GM12875 (cell line): Measurements from ENCODE around the gene BAZ1B.
"Not testable (repeated sequence)": the region's sequence is repeated elsewhere in the genome, so short reads cannot be mapped to it uniquely, and the experiment has no call there.

Source experiments
- H3K4me3 ChIP-seq: one replicate; pipeline ENCODE4 v1.5.1; 2011; ENCODE audit warnings: low read depth, low read length, control low read depth
- CTCF ChIP-seq: IDR thresholded peaks from 2 replicates; pipeline ENCODE4 v1.5.1; 2011; ENCODE audit warnings: low read depth, mild to moderate bottlenecking, control low read depth, inconsistent platforms, low read length, moderate library complexity, borderline replicate concordance; ENCODE audit not compliant: insufficient read depth

The BAZ1B gene

GRCh38 chr7:73522105-73522872 lies at the start of gene BAZ1B:
Gene BAZ1B, minus strand, starts transcription at chr7:73522293. Its CDS starts 360 bp downstream, at chr7:73521933.
- TF ChIP-seq CTCF, result no peak
- peak within 1 kb of the TSS; percentile 78 for H3K4me3 ChIP-seq

- TF ChIP-seq CTCF, result no peak
- no peak overlapping the region for H3K4me3 ChIP-seq
These were observed 48.9 kb upstream of the BAZ1B start for GRCh38 chr7:73570977-73571376.

- no peak for TF ChIP-seq CTCF
- H3K4me3 ChIP-seq, result no peak overlapping the region
These were observed 48.4 kb upstream of the BAZ1B start for GRCh38 chr7:73570521-73570920.

GRCh38 chr7:73569042-73569608 lies 47.0 kb upstream of the BAZ1B start:
- no peak for TF ChIP-seq CTCF
- no peak overlapping the region for H3K4me3 ChIP-seq

- no peak for TF ChIP-seq CTCF
- no peak overlapping the region for H3K4me3 ChIP-seq
These were observed 46.0 kb upstream of the BAZ1B start for GRCh38 chr7:73567846-73568685.

- H3K4me3 ChIP-seq, result no peak overlapping the region
- TF ChIP-seq CTCF, result no peak
These were observed 45.0 kb upstream of the BAZ1B start for GRCh38 chr7:73567140-73567539.

- not testable (repeated sequence) for H3K4me3 ChIP-seq
These were observed 44.3 kb upstream of the BAZ1B start for GRCh38 chr7:73566431-73566830.
